Measurements from ENCODE around the gene UCP3. TPM values are rescaled to one million over a fixed set of nuclear protein-coding genes. Genes with fewer than 3 reads are reported as not detected.
"Not testable (repeated sequence)": the region's sequence is repeated elsewhere in the genome, so short reads cannot be mapped to it uniquely, and the experiment has no call there.

The UCP3 gene
- total RNA-seq, 1 donor from 2014 or later: 3.7 TPM

- Mint-ChIP-seq H3K27ac (no peak overlapping the region), H3K4me1 (ENCODE audit: unreplicated experiment) (no peaks in the 10 kb centered on the region), H3K9me3 (no peaks in the 10 kb centered on the region), H3K36me3 (no peaks in the 10 kb centered on the region), H3K4me3 (no peak overlapping the region), H3K27me3 (no peaks in the 10 kb centered on the region)
- TF ChIP-seq CTCF (conservative IDR thresholded peaks at IDR 0.05): no peak
- DNase-seq (ENCODE audit: extremely low spot score, unreplicated experiment): no peak
Observed at GRCh38 chr11:73989156-73989555, 19.7 kb downstream of the UCP3 start.

GRCh38 chr11:73988227-73988626 lies 20.7 kb downstream of the UCP3 start:
- Mint-ChIP-seq H3K36me3 (no peaks in the 10 kb centered on the region), H3K4me1 (ENCODE audit: unreplicated experiment) (peaks cover 6% of the 10 kb centered on the region), H3K4me3 (no peak overlapping the region), H3K27me3 (no peaks in the 10 kb centered on the region), H3K27ac (no peak overlapping the region), H3K9me3 (no peaks in the 10 kb centered on the region)
- no peak for TF ChIP-seq CTCF (conservative IDR thresholded peaks at IDR 0.05)
- no peak for DNase-seq (ENCODE audit: extremely low spot score, unreplicated experiment)

GRCh38 chr11:73985661-73986060 lies 23.2 kb downstream of the UCP3 start:
- not testable (repeated sequence) for DNase-seq (ENCODE audit: extremely low spot score, unreplicated experiment); H3K27ac Mint-ChIP-seq; H3K4me3 Mint-ChIP-seq; H3K36me3 Mint-ChIP-seq; H3K9me3 Mint-ChIP-seq; H3K4me1 Mint-ChIP-seq (ENCODE audit: unreplicated experiment); H3K27me3 Mint-ChIP-seq

- no peak for DNase-seq (ENCODE audit: extremely low spot score, unreplicated experiment)
- H3K9me3 Mint-ChIP-seq: no peaks in the 10 kb centered on the region
- no peaks in the 10 kb centered on the region for H3K36me3 Mint-ChIP-seq
- peaks cover 7% of the 10 kb centered on the region for H3K27me3 Mint-ChIP-seq
- H3K4me3 Mint-ChIP-seq: peak overlapping the region; percentile 99
- H3K4me1 Mint-ChIP-seq (ENCODE audit: unreplicated experiment): peaks cover 17% of the 10 kb centered on the region
- TF ChIP-seq CTCF (conservative IDR thresholded peaks at IDR 0.05): no peak
- H3K27ac Mint-ChIP-seq: peak overlapping the region; percentile 98
Observed at GRCh38 chr11:73983741-73984538, 24.9 kb downstream of the UCP3 start.

- Mint-ChIP-seq H3K4me3 (peak overlapping the region; percentile 99), H3K27ac (peak overlapping the region; percentile 98), H3K4me1 (ENCODE audit: unreplicated experiment) (peaks cover 22% of the 10 kb centered on the region), H3K9me3 (no peaks in the 10 kb centered on the region), H3K27me3 (peaks cover 7% of the 10 kb centered on the region), H3K36me3 (no peaks in the 10 kb centered on the region)
- peak; percentile 90 for DNase-seq (ENCODE audit: extremely low spot score, unreplicated experiment)
- TF ChIP-seq CTCF (conservative IDR thresholded peaks at IDR 0.05): no peak
Observed at GRCh38 chr11:73982990-73983740, 25.7 kb downstream of the UCP3 start.

GRCh38 chr11:73982595-73982989 lies 26.3 kb downstream of the UCP3 start, which contains the start of gene UCP2:
Gene UCP2 (minus strand): TSS chr11:73982843. CDS start chr11:73978378, 4,465 bp downstream.
- TF ChIP-seq CTCF (conservative IDR thresholded peaks at IDR 0.05): no peak
- DNase-seq (ENCODE audit: extremely low spot score, unreplicated experiment): peak; percentile 78
- no peaks in the 10 kb centered on the region for H3K36me3 Mint-ChIP-seq
- H3K4me1 Mint-ChIP-seq (ENCODE audit: unreplicated experiment): peaks cover 22% of the 10 kb centered on the region
- H3K9me3 Mint-ChIP-seq: no peaks in the 10 kb centered on the region
- H3K4me3 Mint-ChIP-seq: peak within 1 kb of the TSS; percentile 99
- peaks cover 7% of the 10 kb centered on the region for H3K27me3 Mint-ChIP-seq
- peak within 1 kb of the TSS; percentile 98 for H3K27ac Mint-ChIP-seq
